ENCODE data around the gene SHOX.

The SHOX gene

GRCh38 chrX:633043-633984 lies 2.7 kb downstream of the SHOX start:
- Histone ChIP-seq H3K18ac (ENCODE audit: low read depth in 1 of 2, low read length in 2 of 2) (no peak overlapping the region), H2BK12ac (ENCODE audit: low read length in 2 of 2) (no peak overlapping the region), H3K4me1 (ENCODE audit: control insufficient read depth, insufficient read depth, low read depth, low read length) (peaks cover 2% of the 10 kb centered on the region), H3K9ac (ENCODE audit: low read length) (no peak overlapping the region), H2AK5ac (ENCODE audit: low read length, severe bottlenecking) (no peak overlapping the region), H3K4me3 (ENCODE audit: insufficient read depth in 1 of 2, low read depth in 1 of 2, low read length in 2 of 2) (no peak overlapping the region), H3K27ac (ENCODE audit: low read length, poor library complexity, severe bottlenecking) (no peak overlapping the region), H3K36me3 (ENCODE audit: control insufficient read depth in 1 of 2, insufficient read depth in 2 of 2, low read depth in 1 of 2, low read length in 2 of 2) (no peaks in the 10 kb centered on the region), H2AFZ (ENCODE audit: low read depth, low read length) (no peak overlapping the region), H3K4me2 (ENCODE audit: low read length, poor library complexity, severe bottlenecking) (no peak overlapping the region), H3K79me1 (replicated peaks; ENCODE audit: low read length, poor library complexity, severe bottlenecking) (no peaks in the 10 kb centered on the region), H2BK120ac (ENCODE audit: low read depth, low read length) (no peak overlapping the region), H3K23ac (ENCODE audit: low read length in 2 of 2) (no peak overlapping the region), H3K4ac (ENCODE audit: low read depth in 1 of 2, low read length in 2 of 2) (no peak overlapping the region), H3K14ac (ENCODE audit: low read length in 2 of 2) (no peak overlapping the region), H3K9me3 (ENCODE audit: control insufficient read depth, low read length) (no peaks in the 10 kb centered on the region), H4K8ac (ENCODE audit: low read length) (no peak overlapping the region), H4K91ac (ENCODE audit: low read length) (no peak overlapping the region), H2BK15ac (ENCODE audit: low read depth, poor library complexity, severe bottlenecking) (no peak overlapping the region), H3K27me3 (ENCODE audit: control insufficient read depth in 1 of 2, insufficient read depth in 1 of 2, low read length in 2 of 2) (peaks cover 76 to 83% of the 10 kb centered on the region in 2 experiments), H2BK5ac (ENCODE audit: low read depth, low read length, poor library complexity, severe bottlenecking) (no peak overlapping the region)
- WGBS: 5% methylated on average over 25 of the region's 25 CpGs
- DNase-seq: no peak

GRCh38 chrX:633985-634958 lies 3.7 kb downstream of the SHOX start:
- no peak overlapping the region for H3K14ac ChIP-seq (ENCODE audit: low read length in 2 of 2)
- H3K4me3 ChIP-seq (ENCODE audit: insufficient read depth in 1 of 2, low read depth in 1 of 2, low read length in 2 of 2): no peak overlapping the region
- no peak for DNase-seq
- no peak overlapping the region for H2BK15ac ChIP-seq (ENCODE audit: low read depth, poor library complexity, severe bottlenecking)
- H2BK12ac ChIP-seq (ENCODE audit: low read length in 2 of 2): no peak overlapping the region
- WGBS: 2% methylated on average over 70 of the region's 84 CpGs
- no peak overlapping the region for H2AFZ ChIP-seq (ENCODE audit: low read depth, low read length)
- H3K27ac ChIP-seq (ENCODE audit: low read length, poor library complexity, severe bottlenecking): no peak overlapping the region
- no peak overlapping the region for H4K91ac ChIP-seq (ENCODE audit: low read length)
- no peak overlapping the region for H3K9ac ChIP-seq (ENCODE audit: low read length)
- H3K27me3 ChIP-seq (ENCODE audit: control insufficient read depth in 1 of 2, insufficient read depth in 1 of 2, low read length in 2 of 2): peaks cover 82 to 89% of the 10 kb centered on the region in 2 experiments
- H3K36me3 ChIP-seq (ENCODE audit: control insufficient read depth in 1 of 2, insufficient read depth in 2 of 2, low read depth in 1 of 2, low read length in 2 of 2): no peaks in the 10 kb centered on the region
- H3K9me3 ChIP-seq (ENCODE audit: control insufficient read depth, low read length): no peaks in the 10 kb centered on the region
- peaks cover 2% of the 10 kb centered on the region for H3K4me1 ChIP-seq (ENCODE audit: control insufficient read depth, insufficient read depth, low read depth, low read length)
- H3K23ac ChIP-seq (ENCODE audit: low read length in 2 of 2): no peak overlapping the region
- no peak overlapping the region for H3K4me2 ChIP-seq (ENCODE audit: low read length, poor library complexity, severe bottlenecking)
- no peak overlapping the region for H4K8ac ChIP-seq (ENCODE audit: low read length)
- no peak overlapping the region for H3K18ac ChIP-seq (ENCODE audit: low read depth in 1 of 2, low read length in 2 of 2)
- H2BK120ac ChIP-seq (ENCODE audit: low read depth, low read length): no peak overlapping the region
- no peak overlapping the region for H3K4ac ChIP-seq (ENCODE audit: low read depth in 1 of 2, low read length in 2 of 2)
- no peak overlapping the region for H2AK5ac ChIP-seq (ENCODE audit: low read length, severe bottlenecking)
- no peak overlapping the region for H2BK5ac ChIP-seq (ENCODE audit: low read depth, low read length, poor library complexity, severe bottlenecking)
- no peaks in the 10 kb centered on the region for H3K79me1 ChIP-seq (replicated peaks; ENCODE audit: low read length, poor library complexity, severe bottlenecking)

- no peak overlapping the region for H3K4me2 ChIP-seq (ENCODE audit: low read length, poor library complexity, severe bottlenecking)
- H3K9ac ChIP-seq (ENCODE audit: low read length): no peak overlapping the region
- H2BK12ac ChIP-seq (ENCODE audit: low read length in 2 of 2): no peak overlapping the region
- peaks cover 82 to 87% of the 10 kb centered on the region in 2 experiments for H3K27me3 ChIP-seq (ENCODE audit: control insufficient read depth in 1 of 2, insufficient read depth in 1 of 2, low read length in 2 of 2)
- no peak overlapping the region for H3K23ac ChIP-seq (ENCODE audit: low read length in 2 of 2)
- no peak for DNase-seq
- H4K8ac ChIP-seq (ENCODE audit: low read length): no peak overlapping the region
- no peaks in the 10 kb centered on the region for H3K79me1 ChIP-seq (replicated peaks; ENCODE audit: low read length, poor library complexity, severe bottlenecking)
- no peak overlapping the region for H2AK5ac ChIP-seq (ENCODE audit: low read length, severe bottlenecking)
- no peaks in the 10 kb centered on the region for H3K36me3 ChIP-seq (ENCODE audit: control insufficient read depth in 1 of 2, insufficient read depth in 2 of 2, low read depth in 1 of 2, low read length in 2 of 2)
- no peak overlapping the region for H2AFZ ChIP-seq (ENCODE audit: low read depth, low read length)
- 4% methylated on average over 22 of the region's 29 CpGs for WGBS
- H3K4ac ChIP-seq (ENCODE audit: low read depth in 1 of 2, low read length in 2 of 2): no peak overlapping the region
- no peak overlapping the region for H3K14ac ChIP-seq (ENCODE audit: low read length in 2 of 2)
- H3K4me3 ChIP-seq (ENCODE audit: insufficient read depth in 1 of 2, low read depth in 1 of 2, low read length in 2 of 2): no peak overlapping the region
- no peak overlapping the region for H4K91ac ChIP-seq (ENCODE audit: low read length)
- no peak overlapping the region for H2BK5ac ChIP-seq (ENCODE audit: low read depth, low read length, poor library complexity, severe bottlenecking)
- H2BK15ac ChIP-seq (ENCODE audit: low read depth, poor library complexity, severe bottlenecking): no peak overlapping the region
- no peaks in the 10 kb centered on the region for H3K9me3 ChIP-seq (ENCODE audit: control insufficient read depth, low read length)
- no peak overlapping the region for H3K27ac ChIP-seq (ENCODE audit: low read length, poor library complexity, severe bottlenecking)
- no peak overlapping the region for H2BK120ac ChIP-seq (ENCODE audit: low read depth, low read length)
- no peak overlapping the region for H3K18ac ChIP-seq (ENCODE audit: low read depth in 1 of 2, low read length in 2 of 2)
- H3K4me1 ChIP-seq (ENCODE audit: control insufficient read depth, insufficient read depth, low read depth, low read length): peaks cover 2% of the 10 kb centered on the region
Measured at GRCh38 chrX:635428-636090, 5.0 kb downstream of the SHOX start.
